Gastrocnemius medialis (tissue), 4 donors: ENCODE results near the gene YOD1.

Experiments
- POLR2A ChIP-seq, 2 donors: fragments of 450-650 bp; IDR thresholded peaks; one replicate each; pipeline ENCODE4 v1.6.1; 2017; ENCODE audit warnings: antibody characterized with exemption in 2 of 2, mild to moderate bottlenecking in 2 of 2, moderate library complexity in 2 of 2
- TF ChIP-seq, protein P1 (sequence below), 5 experiments: fragments of 450-650 bp in 3 of 5; fragments of 200-600 bp in 2 of 5; sonication (generic) in 2 of 5; IDR thresholded peaks in 4 of 5; conservative IDR thresholded peaks in 1 of 5; 1 replicate in 4 of 5; 2 replicates in 1 of 5; pipeline ENCODE4 v1.5.1; 2016 to 2019; ENCODE audit warnings: antibody characterized with exemption in 5 of 5, mild to moderate bottlenecking in 3 of 5, moderate library complexity in 3 of 5

DNA sequence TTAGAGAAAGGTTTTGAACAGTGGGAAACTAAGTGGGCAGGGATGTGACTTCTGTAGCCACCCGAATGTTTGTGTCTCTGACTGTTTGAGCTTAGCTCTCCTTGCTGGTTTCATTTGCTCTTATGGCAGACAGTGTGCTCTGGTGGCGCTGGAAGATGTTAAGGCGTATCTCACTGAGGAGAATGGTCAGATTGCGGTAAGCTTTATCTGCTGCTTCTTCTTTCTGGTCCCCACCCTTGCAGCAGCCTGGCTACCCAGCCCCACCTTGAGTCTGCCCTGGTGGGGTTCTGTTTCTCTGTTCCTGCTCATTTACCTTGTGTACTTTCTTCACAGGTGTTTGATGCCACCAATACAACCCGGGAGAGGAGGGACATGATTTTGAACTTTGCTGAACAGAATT, 12.0 kb upstream of the YOD1 start:
- TF ChIP-seq, protein P1, sequence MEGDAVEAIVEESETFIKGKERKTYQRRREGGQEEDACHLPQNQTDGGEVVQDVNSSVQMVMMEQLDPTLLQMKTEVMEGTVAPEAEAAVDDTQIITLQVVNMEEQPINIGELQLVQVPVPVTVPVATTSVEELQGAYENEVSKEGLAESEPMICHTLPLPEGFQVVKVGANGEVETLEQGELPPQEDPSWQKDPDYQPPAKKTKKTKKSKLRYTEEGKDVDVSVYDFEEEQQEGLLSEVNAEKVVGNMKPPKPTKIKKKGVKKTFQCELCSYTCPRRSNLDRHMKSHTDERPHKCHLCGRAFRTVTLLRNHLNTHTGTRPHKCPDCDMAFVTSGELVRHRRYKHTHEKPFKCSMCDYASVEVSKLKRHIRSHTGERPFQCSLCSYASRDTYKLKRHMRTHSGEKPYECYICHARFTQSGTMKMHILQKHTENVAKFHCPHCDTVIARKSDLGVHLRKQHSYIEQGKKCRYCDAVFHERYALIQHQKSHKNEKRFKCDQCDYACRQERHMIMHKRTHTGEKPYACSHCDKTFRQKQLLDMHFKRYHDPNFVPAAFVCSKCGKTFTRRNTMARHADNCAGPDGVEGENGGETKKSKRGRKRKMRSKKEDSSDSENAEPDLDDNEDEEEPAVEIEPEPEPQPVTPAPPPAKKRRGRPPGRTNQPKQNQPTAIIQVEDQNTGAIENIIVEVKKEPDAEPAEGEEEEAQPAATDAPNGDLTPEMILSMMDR (IDR thresholded peaks at IDR 0.05 in 4 of 5, conservative IDR thresholded peaks at IDR 0.05 in 1 of 5): no peak
- no peak for TF ChIP-seq POLR2A (IDR thresholded peaks at IDR 0.05)
